Mucosa of stomach (tissue), 1 donor: ENCODE data around the gene ELOB.
"Not testable (repeated sequence)": the region's sequence is repeated elsewhere in the genome, so short reads cannot be mapped to it uniquely, and the experiment has no call there.

Source experiments
- H3K27me3 ChIP-seq: one replicate; pipeline ENCODE4 v1.7.0; 2013; ENCODE audit warnings: mild to moderate bottlenecking, low read length; ENCODE audit not compliant: control insufficient read depth, insufficient read depth
- H3K36me3 ChIP-seq: one replicate; pipeline ENCODE4 v1.7.0; 2013; ENCODE audit warnings: low read length; ENCODE audit not compliant: control insufficient read depth, insufficient read depth
- H3K4me1 ChIP-seq: one replicate; pipeline ENCODE4 v1.7.0; 2013; ENCODE audit warnings: mild to moderate bottlenecking, low read length; ENCODE audit not compliant: control insufficient read depth, insufficient read depth
- H3K4me3 ChIP-seq: one replicate; pipeline ENCODE4 v1.7.0; 2013; ENCODE audit warnings: low read length
- H3K9ac ChIP-seq: one replicate; pipeline ENCODE4 v1.7.0; 2013; ENCODE audit warnings: mild to moderate bottlenecking, low read length, moderate library complexity
- H3K9me3 ChIP-seq: one replicate; pipeline ENCODE4 v1.7.0; 2013; ENCODE audit warnings: mild to moderate bottlenecking, low read length, moderate library complexity; ENCODE audit not compliant: control insufficient read depth
- donor health status: Pancreatic carcinoma.

The ELOB gene

DNA sequence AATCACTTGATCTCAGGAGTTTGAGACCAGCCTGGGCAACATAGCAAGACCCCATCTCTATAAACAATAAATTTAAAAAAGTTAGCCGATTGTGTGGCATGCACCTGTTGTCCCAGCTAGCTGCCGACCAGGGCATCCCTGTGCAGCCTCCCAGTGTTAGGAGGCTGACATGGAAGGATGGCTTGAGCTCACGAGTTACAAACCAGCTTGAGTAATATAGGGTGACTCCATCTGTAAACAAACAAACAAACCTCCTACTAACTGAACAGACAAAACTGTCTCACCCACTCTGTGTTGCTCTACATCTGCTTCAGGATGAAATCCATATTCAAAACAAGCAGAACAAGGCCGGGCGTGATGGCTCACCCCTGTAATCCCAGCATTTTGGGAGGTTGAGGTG is 50.2 kb downstream of the ELOB start:
- Histone ChIP-seq H3K36me3 (no peaks in the 10 kb centered on the region), H3K4me1 (no peaks in the 10 kb centered on the region), H3K9ac (no peak overlapping the region), H3K27me3 (peaks cover 8% of the 10 kb centered on the region), H3K4me3 (no peak overlapping the region), H3K9me3 (no peaks in the 10 kb centered on the region)

DNA sequence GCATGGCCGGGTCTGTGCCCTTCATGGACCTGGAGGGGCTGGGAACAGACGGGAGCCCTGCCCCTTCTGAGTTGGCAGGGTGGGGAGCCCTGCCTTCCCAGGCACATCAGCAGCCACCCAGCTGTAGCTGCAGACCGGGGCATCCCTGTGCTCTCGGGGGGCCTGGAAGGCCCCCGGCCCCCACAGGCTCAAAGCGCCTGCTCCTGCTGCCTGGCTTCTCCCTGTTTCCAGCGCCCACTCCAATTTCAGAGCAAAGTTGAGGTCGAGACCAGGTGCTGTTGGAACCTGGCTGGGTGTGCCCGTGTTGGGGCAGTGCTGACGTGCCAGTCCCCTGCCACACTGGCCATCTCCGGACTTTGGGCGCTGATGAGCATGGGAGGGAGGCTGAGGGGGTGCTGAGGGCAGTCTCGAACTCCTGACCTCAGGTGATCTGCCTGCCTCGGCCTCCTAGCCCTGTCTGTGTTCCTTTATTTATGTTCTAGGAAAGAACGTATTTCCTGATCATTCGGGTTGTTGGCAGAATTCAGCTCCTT is 52.2 kb downstream of the ELOB start:
- Histone ChIP-seq H3K27me3 (peaks cover 8% of the 10 kb centered on the region), H3K36me3 (no peaks in the 10 kb centered on the region), H3K4me1 (peaks cover 2% of the 10 kb centered on the region), H3K9ac (no peak overlapping the region), H3K9me3 (no peaks in the 10 kb centered on the region), H3K4me3 (no peak overlapping the region)

DNA sequence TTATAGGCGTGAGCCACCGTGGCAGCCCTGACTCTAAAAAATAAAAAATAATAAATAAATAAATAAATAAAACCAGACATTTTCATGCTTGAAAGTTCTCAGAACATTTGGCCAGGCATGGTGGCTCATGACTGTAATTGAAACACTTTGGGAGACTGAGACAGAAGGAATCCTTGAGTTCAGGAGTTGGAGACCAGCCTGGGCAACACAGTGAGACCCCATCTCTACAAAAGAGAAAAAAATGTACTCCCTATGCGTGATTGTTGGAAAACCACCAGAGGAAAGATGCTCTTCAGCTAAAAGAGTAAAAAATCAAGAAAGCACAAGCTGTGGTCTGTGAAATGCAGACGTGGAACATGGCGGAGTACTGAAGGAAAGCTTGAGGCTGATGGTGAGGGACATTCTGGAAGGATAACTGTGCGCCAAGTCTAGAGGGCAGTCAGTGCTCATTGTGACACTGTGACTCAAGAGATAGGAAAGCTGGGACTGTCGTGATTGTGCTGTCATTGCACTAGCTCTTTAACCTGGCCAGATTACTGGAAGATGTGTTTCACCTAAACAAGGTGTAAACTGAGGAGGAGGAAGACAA is 52.9 kb downstream of the ELOB start:
- Histone ChIP-seq H3K36me3 (no peaks in the 10 kb centered on the region), H3K27me3 (peaks cover 8% of the 10 kb centered on the region), H3K9ac (no peak overlapping the region), H3K4me1 (peaks cover 9% of the 10 kb centered on the region), H3K9me3 (no peaks in the 10 kb centered on the region), H3K4me3 (no peak overlapping the region)

DNA sequence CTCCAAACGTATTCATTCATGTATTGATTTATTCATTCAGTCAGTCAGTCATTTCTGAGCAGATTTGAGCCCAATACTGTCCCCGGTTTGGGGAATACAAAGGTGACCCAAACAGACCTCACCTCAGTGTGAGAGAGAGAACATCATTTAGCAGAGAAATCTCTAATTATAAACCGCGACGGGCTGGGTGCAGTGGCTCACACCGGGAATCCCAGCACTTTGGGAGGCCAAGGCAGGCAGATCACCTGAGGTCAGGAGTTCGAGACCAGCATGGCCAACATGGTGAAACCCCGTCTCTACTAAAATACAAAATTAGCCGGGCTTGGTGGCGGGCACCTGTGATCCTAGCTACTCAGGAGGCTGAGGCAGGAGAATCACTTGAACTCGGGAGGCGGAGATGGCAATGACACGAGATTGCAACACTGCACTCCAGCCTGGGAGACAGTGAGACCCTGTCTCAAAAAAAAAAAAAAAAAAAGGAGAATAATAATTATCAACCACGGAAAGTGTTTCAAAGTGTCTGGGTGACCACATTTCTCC is 55.4 kb downstream of the ELOB start:
- not testable (repeated sequence) for H3K4me3 ChIP-seq, H3K36me3 ChIP-seq, H3K9me3 ChIP-seq, H3K27me3 ChIP-seq, H3K9ac ChIP-seq
- H3K4me1 ChIP-seq: peaks cover 14% of the 10 kb centered on the region
